ENCODE data around the gene NEU2. TPM values are rescaled to one million over a fixed set of nuclear protein-coding genes. Genes with fewer than 3 reads are reported as not detected.
"Not testable (repeated sequence)": the region's sequence is repeated elsewhere in the genome, so short reads cannot be mapped to it uniquely, and the experiment has no call there.

Gene NEU2
- total RNA-seq, 1 donor from 2014 or later: not detected

DNA sequence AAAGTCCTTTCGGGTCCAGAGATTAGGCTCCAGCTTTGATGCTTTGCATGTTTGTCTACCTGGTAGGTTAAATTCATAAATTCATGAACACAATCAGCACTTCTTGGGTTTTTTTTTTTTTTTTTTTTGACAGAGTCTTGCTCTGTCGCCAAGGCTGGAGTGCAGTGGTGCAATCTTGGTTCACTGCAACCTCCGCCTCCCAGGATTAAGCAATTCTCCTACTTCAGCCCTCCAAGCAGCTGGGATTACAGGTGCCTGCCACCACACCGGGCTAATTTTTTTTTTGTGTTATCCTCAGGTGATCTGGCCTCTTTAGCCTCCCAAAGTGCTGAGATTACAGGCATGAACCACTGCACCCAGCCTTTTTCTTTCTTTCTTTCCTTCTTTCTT is 32.7 kb downstream of the NEU2 start:
- intact Hi-C loops (cut with micrococcal nuclease); DNase-seq: not testable (repeated sequence)
- ATAC-seq: peak; percentile 28

- no peak for ATAC-seq
- intact Hi-C loops (cut with micrococcal nuclease): no loop called here
- DNase-seq: no peak
Measured at GRCh38 chr2:233065954-233066470, 33.5 kb downstream of the NEU2 start.

DNA sequence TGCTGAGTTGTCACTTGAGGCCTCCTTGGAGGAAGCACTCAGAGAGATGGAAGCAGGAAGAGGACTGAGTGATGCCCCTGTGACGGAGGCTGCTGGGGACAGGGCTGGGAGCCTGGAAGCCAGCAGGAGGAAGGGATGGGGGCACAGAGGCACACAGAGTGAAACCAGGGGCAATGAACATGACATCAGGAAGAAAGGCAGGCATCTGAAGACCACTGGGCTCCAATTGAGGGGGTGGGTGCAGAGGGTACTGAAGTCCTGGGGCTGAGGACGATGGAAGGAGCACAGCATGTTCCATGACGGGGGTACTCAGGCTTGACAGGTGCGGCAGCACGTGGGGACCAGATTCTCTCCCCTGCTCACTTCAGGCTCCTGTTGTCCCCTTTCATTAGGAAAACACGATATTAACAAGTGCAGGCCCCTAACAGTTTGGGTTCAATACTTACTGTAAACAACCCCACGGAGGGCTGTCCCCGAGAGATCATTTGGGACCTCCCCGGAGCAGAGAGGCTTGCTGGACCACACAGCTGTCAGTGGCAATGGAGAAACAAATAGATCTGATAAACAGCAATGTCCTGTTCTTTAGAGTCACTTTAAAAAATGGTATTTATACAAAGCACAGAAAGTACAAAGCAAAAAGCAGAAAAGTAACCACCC is 36.4 kb downstream of the NEU2 start:
- no peak for DNase-seq
- intact Hi-C loops (cut with micrococcal nuclease): no loop called here
- no peak for ATAC-seq

- ATAC-seq: no peak
- intact Hi-C loops (cut with micrococcal nuclease): no loop called here
- DNase-seq: no peak
Measured at GRCh38 chr2:233072838-233073237, 40.4 kb downstream of the NEU2 start.

GRCh38 chr2:233074106-233074505 is 41.6 kb downstream of the NEU2 start:
- intact Hi-C loops (cut with micrococcal nuclease): no loop called here
- ATAC-seq (no peak), DNase-seq (no peak)

GRCh38 chr2:233075141-233075965 is 42.9 kb downstream of the NEU2 start:
- peak; percentile 53 for ATAC-seq
- intact Hi-C loops (cut with micrococcal nuclease): no loop called here
- no peak for DNase-seq

- no peak for DNase-seq
- ATAC-seq: peak; percentile 68
- intact Hi-C loops (cut with micrococcal nuclease): no loop called here
Measured at GRCh38 chr2:233075966-233076339, 43.5 kb downstream of the NEU2 start.

DNA sequence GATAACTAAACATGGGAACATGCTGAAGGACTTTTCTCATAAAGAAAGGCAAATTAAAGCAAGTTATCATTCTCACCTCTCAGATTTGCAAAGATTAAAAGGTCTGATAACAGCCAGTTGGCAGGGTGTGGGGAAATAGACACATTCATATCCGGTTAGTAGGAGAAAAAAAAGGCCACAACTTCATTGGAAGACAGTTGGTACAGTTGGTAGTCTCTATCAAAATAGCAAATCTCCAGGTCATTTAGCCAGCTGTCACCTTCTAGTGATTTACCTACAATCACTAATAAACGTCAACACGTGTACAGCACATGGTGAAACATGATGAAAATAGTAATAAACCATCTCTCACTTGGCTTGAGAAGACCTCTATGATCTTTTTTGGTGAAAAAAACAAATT is 44.3 kb downstream of the NEU2 start:
- no peak for ATAC-seq
- intact Hi-C loops (cut with micrococcal nuclease): no loop called here
- DNase-seq: no peak

DNA sequence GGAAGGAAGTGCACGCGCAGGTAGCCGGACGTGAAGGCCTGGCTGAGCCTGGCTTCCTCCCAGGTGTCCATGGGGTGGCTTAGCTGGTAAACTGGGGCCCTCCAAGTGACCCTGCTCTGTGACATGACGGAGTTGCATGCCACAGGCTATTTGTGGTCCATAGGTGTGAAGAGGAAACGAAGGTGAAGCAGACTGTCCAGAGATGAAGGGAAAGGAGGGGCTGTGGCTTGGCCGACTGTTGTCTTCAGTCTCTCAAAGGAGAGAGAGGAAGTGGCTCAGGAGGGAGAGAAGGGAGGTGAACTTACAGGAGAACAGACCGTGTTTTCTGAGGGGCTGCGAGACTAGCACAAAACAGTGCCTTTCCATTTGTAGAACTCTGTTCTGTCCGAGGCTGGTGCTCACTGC is 47.0 kb downstream of the NEU2 start:
- DNase-seq: no peak
- no peak for ATAC-seq
- intact Hi-C loops (cut with micrococcal nuclease): no loop called here

DNA sequence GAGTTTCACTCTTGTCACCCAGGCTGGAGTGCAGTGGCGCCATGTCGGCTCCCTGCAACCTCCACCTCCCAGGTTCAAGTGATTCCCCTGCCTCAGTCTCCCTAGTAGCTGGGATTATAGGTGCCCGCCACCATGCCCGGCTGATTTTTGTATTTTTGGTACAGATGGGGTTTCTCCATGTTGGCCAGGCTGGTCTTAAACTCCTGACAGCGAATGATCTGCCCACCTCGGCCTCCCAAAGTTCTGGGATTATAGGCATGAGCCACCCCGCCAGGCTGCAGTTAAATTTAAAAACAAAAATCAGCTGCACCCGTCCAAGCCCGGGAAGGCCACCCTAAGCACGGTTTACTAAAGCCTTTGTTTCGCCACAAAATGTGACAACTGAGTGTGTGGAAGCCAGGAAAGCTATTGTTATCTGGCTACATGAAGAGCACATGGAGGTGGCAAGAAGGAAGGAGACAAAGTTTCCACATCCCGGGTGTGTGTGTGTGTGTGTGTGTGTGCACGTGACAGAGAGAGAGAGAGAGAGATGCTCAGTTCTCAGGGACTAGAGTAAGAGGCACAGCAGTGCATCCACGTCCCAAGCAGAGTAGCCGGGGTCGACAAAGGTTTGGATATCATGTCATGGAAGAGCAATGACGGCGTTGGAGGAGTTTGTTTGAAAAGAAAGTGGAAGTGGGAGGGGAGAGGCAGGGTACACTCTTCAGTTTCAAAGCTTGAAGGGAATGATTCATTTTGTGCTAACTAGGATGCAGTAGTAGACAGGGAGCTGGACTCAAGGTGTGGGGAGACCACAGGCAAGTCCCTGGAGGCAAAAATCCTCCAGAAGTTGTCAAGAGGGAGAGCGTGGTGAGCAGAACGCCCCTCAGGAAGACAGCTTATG is 47.7 kb downstream of the NEU2 start:
- no peak for DNase-seq
- no peak for ATAC-seq
- intact Hi-C loops (cut with micrococcal nuclease): no loop called here

DNA sequence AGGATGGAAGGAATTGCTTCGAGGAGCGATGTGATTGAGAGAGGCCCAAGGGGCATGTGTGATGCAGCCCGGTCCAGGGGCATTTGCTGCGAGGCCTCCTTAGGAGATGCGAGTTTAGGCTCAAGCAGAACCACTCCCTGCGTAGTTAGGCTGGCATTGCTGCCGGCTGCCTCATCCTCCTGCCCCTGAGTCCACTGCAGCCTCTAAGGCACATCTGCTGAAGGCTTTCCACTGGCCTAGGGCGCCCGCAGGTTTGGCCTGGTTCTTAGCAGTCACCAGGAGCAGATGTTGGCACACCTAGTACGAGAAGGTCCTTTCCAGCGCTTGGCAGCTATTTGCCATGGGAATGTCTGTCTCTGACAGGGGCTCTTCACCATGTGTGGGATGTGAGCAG is 48.4 kb downstream of the NEU2 start:
- intact Hi-C loops (cut with micrococcal nuclease): no loop called here
- ATAC-seq: no peak

DNA sequence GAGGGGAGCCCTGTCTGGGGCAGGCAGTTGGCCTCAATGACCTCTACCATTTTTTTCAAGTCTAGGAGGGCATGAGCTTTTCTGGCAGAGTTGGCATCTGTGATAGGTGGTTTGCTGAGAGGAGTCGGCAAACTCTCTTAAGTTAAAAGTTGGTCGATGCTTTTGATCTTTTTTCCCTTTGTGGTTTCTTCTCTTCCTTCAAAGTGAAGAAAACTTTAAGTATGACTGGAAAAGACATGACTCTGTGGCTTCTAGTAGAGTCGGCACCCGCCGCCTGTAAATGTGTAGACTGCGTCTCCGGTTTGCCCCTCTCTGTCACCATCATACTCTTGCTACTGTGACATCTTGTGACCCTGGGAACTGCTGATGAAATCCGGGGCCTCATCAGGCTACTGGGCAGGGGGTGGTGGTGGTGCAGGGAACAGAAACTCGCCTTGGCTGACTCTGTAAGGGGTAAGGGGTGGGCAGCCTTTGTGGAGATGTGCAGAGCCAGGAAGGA is 48.8 kb downstream of the NEU2 start:
- intact Hi-C loops (cut with micrococcal nuclease): no loop called here

More for the DNA sequence above, 48.4 kb downstream of the NEU2 start:
- no peak for DNase-seq

DNA sequence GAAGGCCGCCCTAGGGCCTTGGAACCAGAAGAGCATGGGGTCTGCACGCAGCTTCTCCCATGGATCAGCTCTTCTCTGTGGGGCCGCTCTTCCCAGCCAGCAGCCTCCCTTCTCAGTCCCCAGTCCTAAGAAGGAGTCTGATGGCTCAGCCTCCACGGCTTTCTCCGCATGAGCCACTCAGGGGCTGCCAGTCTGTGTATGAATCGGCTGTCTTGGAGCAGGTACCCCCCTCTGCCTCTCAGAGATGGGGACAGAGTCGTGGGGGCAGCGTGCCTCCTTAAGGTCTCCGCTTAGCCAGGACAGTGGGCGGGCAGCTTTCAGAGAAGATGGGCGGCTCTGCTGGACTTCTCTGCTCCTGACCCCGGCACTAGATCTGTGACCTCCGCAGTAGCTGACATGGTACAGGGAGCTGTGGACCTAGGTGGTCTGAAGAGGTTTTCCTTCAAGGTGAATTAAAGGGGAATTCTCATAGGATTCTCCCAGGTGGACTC is 49.3 kb downstream of the NEU2 start:
- DNase-seq: no peak
- no peak for ATAC-seq
- intact Hi-C loops (cut with micrococcal nuclease): no loop called here

More for the DNA sequence above, 48.8 kb downstream of the NEU2 start:
- ATAC-seq: no peak
- DNase-seq: no peak

DNA sequence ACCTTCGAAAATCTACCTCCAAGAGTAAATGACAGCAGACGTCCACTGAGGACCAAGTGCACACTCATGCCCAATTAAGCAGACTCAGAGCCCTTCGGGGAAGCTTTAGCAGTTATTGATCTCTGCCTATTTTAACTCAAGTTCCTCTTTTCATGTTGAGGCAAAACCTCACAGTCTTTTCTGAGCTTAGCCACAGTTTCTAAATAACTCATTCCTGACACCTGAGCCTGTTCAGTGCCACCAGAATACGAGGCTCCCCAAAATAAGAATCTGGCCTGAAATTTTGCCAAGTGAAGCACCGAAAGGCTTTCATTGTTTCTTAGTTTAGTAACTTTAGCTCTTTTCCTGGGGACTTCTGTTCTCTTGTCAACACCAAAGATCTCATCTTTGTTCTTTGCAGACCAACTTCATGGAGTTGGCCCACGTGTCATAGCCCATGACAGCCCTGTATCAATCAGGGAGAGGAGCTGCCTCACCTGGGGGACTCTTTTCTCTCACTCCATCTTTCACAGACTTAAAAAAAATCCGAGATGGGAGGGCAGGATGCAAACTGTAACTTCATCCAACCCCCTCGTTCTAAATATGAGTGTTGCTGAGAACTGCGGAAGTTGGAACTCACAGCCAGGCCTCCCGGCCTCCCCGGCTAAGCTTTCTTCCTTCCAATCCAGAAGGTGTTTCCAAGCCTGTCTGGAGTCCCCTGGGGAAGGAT is 49.9 kb downstream of the NEU2 start:
- ATAC-seq (no peak), DNase-seq (no peak)
- intact Hi-C loops (cut with micrococcal nuclease): no loop called here

DNA sequence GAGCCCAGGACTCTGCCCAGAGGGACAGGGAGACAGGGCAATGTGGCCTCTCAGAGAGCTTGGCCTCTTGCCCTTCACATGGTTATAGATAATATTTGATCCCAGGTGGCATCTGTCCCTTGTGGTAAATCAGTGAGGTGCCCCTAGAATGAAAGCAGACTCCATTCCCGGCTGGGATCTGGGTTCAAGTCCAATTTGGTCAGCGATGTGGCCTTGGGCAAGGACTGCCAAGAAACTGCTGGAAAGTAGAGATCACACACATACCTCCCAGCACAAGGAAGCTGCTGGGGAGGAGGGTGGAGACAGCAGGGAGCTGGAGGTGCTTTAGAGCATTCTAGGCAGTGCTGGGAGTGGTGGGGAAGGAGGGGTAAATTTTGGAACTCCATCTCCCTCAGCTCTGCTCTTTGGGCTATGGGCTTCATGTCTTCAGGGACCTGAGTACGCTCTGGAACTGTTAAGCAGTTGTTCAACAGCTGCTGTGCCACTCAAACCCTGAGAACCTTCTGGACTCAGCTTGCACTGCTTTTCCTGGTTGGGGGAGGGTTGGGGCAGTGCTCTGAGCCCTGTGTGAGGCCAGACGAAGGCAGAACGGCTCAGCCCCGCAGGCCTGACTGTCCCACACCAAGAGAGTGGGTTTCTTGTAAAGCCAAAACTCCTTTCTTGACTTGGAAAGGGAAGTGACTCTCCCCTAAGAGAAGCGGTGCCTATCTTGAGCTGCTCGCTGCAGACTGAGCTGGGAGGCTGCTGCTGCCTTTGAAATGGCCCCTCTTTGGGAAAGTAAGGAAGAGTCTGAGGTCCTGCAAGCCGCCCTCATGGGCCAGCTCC is 50.7 kb downstream of the NEU2 start:
- intact Hi-C loops (cut with micrococcal nuclease): no loop called here
- ATAC-seq: peak; percentile 21
- no peak for DNase-seq

DNA sequence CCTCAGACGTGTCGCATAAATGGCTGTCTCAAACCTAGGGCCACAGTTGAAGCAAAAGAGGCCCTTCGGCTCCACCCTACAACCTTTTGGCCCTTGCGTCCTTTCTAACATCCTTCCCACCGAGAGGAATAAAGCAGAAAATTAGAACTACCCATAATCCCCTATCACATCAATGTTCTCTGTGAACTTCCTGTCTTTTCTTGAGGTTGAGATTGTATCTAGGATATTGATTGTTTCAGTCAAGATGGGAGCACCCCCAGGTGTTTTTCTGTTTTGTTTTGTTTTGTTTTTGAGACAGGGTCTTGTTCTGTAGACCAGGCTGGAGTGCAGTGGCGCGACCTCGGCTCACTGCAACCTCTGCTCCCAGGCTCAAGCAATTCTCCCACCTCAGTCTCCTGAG is 51.3 kb downstream of the NEU2 start:
- ATAC-seq (no peak), DNase-seq (no peak)
- intact Hi-C loops (cut with micrococcal nuclease): no loop called here

DNA sequence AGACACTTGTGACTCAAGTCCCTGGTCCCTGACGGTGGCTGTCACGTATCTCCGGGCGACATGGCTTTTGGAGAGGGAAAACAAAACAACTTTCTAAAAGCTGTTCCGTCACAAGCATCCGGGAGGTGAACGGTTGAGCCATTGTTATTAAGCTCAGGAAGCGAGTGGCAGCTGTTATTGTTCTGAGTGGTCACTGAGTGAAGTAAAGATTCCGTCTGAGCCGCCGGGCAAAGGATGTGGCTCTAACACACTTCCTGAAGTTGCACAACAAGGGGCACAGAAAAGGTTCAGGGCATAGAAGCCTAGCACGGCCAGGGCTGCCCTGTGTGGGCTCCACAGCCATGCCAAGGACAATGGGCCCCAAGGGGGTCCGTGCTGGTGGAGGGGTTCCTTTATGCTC is 52.0 kb downstream of the NEU2 start:
- ATAC-seq (peak; percentile 82), DNase-seq (peak; percentile 50)
- intact Hi-C loops (cut with micrococcal nuclease): no loop called here
